ENCODE measurements around the gene ARFGAP3. TPM values are rescaled to one million over a fixed set of nuclear protein-coding genes. Genes with fewer than 3 reads are reported as not detected.

ARFGAP3 gene
- total RNA-seq, 1 donor from 2014 or later: 72.1 TPM

DNA sequence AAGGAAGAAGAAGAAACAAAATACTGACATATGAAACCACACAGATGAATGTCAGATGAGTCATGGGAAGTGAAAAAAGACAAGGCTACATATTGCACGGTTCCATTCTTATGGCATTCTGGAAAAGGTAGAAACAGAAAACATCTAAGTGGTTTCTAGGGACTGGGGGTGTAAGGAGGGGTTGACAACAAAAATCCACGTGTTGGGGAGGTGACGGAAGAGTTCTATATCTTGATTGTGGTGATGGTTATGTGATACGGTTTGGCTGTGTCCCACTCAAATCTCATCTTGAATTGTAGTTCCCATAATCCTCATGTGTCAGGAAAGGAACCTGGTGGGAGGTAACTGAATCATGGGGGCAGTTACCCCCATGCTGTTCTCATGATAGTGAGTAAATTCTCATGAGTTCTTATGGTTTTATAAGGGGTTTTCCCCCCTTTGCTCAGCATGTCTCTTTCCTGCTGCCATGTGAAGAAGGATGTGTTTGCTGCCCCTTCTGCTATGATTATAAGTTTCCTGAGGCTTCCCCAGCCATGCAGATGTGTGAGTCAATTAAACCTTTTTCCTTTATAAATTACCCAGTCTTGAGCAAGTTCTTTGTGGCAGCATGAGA is 6.4 kb upstream of the ARFGAP3 start:
- no peak for DNase-seq

GRCh38 chr22:42862045-42862734 is 5.1 kb upstream of the ARFGAP3 start:
- DNase-seq: no peak

DNA sequence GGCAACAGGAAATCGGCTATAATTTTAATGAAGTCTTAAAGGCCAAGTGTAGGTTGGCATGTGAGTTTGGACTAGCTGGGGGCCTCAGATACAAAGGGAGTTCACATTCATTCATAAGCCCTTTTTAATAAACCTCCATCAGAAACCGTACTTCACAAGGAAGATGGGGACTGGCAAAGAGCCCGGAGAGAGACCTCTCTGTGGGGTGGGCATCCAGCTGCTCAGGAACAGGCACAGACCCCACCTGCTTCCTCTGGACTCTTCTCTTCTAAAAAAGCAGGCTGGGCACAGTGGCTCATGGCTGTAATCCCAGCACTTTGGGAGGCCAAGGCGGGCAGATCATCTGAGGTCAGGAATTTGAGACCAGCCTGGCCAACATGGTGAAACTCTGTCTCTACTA is 3.9 kb upstream of the ARFGAP3 start:
- DNase-seq: no peak

DNA sequence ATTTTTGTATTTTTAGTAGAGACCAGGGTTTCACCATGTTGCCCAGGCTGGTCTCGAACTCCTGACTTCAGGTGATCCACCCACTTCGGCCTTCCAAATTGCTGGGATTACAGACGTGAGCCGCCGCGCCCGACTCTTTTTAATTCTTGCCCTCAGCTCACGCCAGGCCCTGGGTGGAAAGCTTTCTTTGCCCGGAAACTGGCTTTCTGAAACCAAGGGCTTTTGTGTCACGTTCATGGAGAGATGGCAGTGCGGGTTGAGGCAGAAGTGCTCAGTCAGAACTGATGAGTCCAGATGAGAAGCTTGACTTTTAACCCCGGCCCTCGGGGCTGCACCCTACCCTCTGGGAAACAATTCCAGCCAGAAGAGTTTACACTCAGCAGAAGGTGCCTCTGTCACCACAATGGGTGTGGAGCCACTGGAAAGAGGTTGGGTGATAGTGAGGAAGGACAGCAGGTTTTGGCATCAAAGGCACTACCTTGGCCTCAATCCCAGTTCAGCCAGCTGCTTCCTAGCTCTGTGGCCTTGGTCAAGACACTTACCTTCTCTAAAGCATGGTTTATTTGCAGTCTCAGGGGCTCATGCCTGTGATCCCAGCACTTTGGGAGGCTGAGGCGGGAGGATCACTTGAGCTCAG is 890 bp upstream of the ARFGAP3 start:
- DNase-seq: no peak

DNA sequence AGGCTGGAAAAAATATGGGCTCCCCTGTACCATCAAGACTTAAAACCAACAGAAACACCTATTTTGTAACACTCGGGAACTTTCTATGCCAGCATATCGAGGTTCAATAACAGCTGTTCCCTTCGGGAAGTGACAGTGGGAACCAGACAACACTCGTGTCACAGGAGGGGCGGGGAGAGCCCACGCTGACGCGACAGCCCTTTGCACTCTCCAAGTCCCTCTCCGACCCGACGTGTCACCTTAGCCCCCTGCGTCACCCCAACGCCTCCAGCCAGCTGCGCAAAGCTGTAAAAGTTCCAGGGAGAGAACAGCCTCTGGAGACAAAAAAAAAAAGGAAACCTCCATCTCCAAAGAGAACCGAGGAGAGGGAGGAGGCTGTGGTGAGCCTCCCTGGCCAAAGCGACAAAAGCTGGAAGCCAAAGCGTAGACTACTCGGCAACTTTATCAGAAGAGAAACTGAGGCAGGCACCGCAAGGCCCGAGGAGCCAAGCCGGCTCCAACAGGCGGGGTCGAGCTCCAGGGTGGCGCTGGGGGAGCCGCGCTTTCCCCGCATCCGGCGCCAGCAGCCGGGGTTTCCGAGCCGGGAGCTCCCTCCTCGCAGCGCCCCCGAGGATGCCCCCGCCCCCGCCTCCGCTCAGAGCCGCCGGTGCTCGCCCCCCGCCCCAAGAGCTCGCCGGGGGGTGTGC is 751 bp downstream of the ARFGAP3 start:
- DNase-seq: no peak

DNA sequence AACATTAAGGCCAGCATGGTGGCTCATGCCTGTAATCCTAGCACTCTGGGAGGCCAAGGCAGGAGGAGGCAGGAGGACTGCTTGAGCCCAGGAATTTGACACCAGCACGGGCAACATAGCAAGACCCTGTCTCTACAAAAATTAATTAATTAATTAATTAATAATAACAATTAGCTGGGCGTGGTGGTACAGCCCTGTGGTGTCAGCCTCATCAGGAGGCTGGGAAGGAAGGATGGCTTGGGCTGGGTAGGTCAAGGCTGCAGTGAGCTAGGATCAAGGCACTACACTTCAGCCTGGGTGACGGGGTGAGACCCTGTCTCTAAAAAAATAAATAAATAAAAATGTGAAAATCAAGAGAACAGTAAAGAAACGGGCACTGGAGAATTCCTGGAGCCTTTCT is 1.4 kb downstream of the ARFGAP3 start:
- no peak for DNase-seq

DNA sequence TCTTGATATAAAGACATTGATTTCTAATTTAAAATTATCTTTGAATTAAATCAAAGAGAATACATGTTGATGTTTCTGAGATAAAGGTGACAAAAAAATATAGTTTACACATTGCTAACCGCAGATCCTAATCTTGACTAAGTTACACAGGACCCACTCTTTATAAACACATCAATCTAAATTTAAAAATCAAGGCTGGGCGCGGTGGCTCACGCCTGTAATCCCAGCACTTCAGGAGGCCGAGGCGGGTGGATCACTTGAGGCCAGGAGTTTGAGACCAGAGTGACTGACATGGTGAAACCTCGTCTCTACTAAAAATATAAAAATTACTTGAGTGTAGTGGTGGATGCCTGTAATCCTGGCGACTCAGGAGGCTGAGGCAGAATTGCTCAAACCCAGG is 1.9 kb downstream of the ARFGAP3 start:
- no peak for DNase-seq

- no peak for DNase-seq
Observed at GRCh38 chr22:42848941-42849550, 8.0 kb downstream of the ARFGAP3 start.

DNA sequence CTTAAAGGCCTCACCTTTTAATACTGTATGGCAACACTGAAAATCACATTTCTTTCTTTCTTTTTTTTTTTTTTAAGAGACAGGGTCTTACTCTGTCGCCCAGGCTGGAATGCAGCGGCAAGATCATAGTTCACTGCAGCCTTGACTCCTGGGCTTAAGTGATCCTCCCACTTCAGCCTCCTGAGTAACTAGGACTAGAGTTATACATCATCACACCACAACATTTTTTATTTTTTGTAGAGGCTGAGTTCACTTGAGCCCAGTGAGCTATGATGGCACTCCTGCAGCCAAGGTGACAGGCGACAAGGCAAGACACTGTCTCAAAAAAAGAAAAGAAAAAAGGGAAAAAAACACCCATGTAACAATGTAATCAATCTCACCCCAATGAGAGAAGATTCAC is 10.0 kb downstream of the ARFGAP3 start:
- DNase-seq: no peak

GRCh38 chr22:42844756-42845155 is 12.3 kb downstream of the ARFGAP3 start:
- no peak for DNase-seq

DNA sequence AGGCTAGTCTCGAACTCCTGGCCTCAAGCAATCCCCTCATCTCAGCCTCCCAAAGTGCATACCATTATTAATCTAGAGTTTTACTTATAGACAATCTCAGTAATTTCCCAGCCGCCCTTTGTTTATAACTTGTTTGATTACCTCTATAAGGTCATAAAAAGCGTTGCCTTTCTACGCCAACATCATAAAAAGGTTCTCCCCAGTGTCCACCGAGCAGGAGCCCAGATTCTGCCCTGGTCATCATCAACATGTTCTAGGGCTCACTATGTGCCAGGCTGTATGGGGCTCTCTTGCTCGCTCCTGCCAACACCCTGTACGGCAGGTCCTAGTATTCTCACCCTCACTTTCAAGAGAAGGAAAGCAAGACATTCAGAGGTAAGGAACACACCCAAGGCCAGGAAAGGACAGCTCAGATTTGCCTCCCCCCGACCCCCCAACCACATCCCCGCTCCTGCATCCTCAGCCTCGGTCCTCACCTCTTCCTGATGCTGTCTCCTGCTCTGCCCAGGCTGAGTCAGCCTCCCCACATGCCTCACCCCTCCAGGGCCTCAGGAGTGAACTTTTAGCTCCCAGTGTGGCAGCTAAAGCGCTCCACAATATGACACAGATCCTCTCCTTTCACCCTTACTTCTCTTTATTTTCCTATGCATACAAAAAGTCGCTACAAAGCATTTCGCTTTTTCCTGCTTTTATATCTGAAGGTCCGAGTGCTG is 14.3 kb downstream of the ARFGAP3 start:
- no peak for DNase-seq

GRCh38 chr22:42841444-42841843 is 15.6 kb downstream of the ARFGAP3 start:
- no peak for DNase-seq

DNA sequence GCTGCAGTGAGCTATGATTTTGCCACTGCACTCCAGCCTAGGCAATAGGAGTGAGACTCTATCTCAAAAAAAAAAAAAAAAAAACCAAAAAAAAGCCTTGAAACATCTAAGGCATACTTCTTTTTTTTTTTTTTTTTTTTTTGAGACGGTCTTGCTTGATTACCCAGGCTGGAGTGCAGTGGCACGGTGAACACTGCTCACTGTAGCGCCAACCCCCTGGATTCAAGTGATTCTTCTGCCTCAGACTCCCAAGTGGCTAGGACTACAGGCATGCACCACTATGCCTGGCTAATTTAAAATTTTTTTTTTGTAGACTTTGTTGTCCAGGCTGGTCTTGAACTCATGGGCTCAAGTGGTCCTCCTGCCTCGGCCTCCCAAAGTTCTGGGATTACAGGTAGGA is 19.5 kb downstream of the ARFGAP3 start:
- no peak for DNase-seq

- no peak for DNase-seq
Observed at GRCh38 chr22:42836026-42836425, 21.0 kb downstream of the ARFGAP3 start.

DNA sequence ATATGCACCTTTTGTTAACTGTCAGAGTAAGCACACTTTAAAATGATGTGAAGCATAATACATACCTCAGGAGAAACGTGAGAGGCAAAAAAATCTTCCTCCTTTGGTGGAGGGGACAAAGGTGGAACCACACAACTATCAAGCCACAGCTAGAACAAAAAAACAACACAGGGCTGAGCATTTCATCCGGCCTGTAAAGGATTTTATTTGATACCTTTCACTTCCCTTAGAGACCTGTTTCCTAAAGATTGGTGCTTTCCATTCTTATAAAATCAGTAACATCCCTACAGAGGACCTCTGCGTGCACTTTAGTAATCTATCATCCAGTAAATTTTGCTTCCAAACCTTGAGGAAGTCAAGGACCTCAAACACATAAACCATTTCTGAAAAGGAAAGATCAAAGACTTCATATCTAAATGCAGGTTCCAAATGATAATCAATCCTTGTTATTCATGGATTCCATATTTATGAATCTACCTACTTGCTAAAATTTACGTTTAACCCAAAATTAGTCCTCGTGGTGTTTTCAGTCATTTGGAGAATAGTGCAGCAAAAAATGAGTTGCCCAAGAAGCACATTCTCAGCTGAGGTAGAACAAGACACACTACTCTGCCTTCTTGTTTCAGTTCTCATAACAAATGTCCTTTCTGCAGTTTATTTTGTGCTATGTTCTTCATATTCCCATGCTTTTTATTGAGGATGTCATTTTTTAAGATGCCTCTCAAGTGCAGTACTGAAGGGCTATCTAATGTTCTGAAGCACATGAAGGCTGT is 22.7 kb downstream of the ARFGAP3 start:
- no peak for DNase-seq

DNA sequence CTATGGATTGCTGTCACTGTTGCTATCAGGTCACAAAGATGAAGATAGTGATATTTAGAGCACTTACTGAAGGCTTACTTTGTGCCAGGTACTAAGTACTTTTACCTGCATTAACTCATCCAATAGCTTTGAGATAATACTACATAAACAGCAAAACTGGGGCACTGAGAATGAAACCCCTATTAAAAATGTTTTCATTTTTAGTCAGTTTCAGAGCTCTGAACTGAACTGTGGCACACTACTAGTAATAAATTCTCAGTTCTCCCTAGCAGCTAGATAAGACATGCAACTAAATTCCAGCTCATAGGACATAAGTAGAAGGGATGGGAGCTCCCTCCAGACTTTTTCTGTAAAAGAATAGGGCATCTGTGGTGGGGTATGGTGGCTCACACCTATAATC is 24.0 kb downstream of the ARFGAP3 start:
- no peak for DNase-seq

GRCh38 chr22:42831712-42832111 is 25.4 kb downstream of the ARFGAP3 start:
- DNase-seq: no peak

GRCh38 chr22:42830161-42830560 is 26.9 kb downstream of the ARFGAP3 start:
- DNase-seq: no peak

- no peak for DNase-seq
Observed at GRCh38 chr22:42829302-42829701, 27.8 kb downstream of the ARFGAP3 start.

DNA sequence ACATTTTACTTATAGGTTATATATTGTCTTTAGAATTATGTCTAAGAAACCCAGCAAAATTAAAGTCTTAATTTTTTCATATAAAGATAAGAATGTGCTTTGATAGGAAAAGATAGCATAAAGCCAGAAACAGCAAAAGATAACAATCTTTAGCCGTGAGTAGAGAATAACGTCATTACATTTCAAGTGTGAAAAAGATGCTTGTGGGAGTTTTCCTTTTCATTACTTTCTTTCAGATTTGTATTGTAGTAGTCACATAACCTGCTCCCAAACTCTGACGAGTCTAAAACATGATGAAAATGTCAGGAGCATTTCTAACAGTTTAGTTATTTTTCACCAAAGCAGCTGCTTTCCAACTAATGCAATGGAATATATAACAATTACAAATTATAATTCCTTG is 31.3 kb downstream of the ARFGAP3 start:
- no peak for DNase-seq

- no peak for DNase-seq
Observed at GRCh38 chr22:42821386-42821785, 35.7 kb downstream of the ARFGAP3 start.

Data from occipital lobe (tissue), 2 donors.